Breast epithelium (tissue), 3 donors: ENCODE measurements around the gene SESN2.

Experiments
- CTCF ChIP-seq, 3 donors: fragments of 450-650 bp; IDR thresholded peaks; one replicate each; pipeline ENCODE4 v1.5.1; 2016 to 2017; ENCODE audit warnings: antibody characterized with exemption in 3 of 3, mild to moderate bottlenecking in 3 of 3, moderate library complexity in 3 of 3
- POLR2A ChIP-seq: fragments of 450-650 bp; IDR thresholded peaks from one replicate; pipeline ENCODE4 v1.6.1; 2016; ENCODE audit warnings: antibody characterized with exemption, mild to moderate bottlenecking, moderate library complexity

- TF ChIP-seq POLR2A (no peak), CTCF (IDR thresholded peaks at IDR 0.05) (no peak)
Measured at GRCh38 chr1:28295936-28296335, 36.6 kb downstream of the SESN2 start.
